ENCODE measurements around the gene WSCD1.

The WSCD1 gene

DNA sequence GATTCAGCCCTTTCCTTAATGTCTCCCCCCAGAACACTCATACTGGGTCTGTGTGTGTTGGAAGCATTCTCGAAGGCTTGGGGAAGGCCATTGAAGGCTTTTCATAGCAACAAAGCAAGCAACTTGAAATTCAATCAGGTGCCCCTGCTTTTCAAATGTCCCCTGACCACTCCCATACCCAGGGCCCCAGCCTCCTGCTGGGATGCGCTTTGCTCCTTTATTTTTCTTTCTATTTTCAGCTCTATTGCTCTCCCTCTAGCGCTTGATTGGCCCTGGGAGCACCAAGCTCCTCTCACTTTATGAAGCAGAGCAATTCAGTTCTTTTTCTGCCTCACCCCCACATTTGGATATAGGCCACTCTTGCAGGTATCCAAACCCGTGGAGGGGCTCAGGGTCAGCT lies 92.0 kb downstream of the WSCD1 start:
- Histone ChIP-seq H3K9ac (ENCODE audit: low read depth, low read length, poor library complexity) (no peak overlapping the region), H3K4ac (ENCODE audit: low read length) (no peak overlapping the region), H2BK12ac (ENCODE audit: low read length) (no peak overlapping the region), H3K4me3 (ENCODE audit: low read length in 2 of 2) (no peak overlapping the region), H2AK5ac (ENCODE audit: low read depth, low read length) (no peak overlapping the region), H3K27me3 (ENCODE audit: control insufficient read depth in 3 of 3, insufficient read depth in 3 of 3, low read depth in 1 of 3, low read length in 3 of 3) (no peaks in the 10 kb centered on the region), H4K8ac (ENCODE audit: low read depth, low read length) (no peak overlapping the region), H3K23ac (ENCODE audit: low read depth, low read length, poor library complexity) (no peak overlapping the region), H2BK15ac (ENCODE audit: low read length) (no peak overlapping the region), H3K27ac (replicated peaks; ENCODE audit: low read length) (no peak overlapping the region), H3K79me1 (ENCODE audit: low read depth, low read length) (no peaks in the 10 kb centered on the region), H3K4me2 (ENCODE audit: insufficient read depth, low read length, poor library complexity, severe bottlenecking) (peak overlapping the region; percentile 19), H3K18ac (ENCODE audit: low read length) (no peak overlapping the region), H3K4me1 (ENCODE audit: control insufficient read depth in 2 of 2, insufficient read depth in 1 of 2, low read depth in 1 of 2, low read length in 2 of 2) (peaks cover 16 to 53% of the 10 kb centered on the region in 2 donors), H3K36me3 (replicated peaks in 1 of 2; ENCODE audit: control insufficient read depth in 2 of 2, insufficient read depth in 2 of 2, low read length in 2 of 2) (no peaks in the 10 kb centered on the region), H4K91ac (ENCODE audit: low read depth, low read length, poor library complexity) (no peak overlapping the region), H2BK5ac (ENCODE audit: low read length) (no peak overlapping the region), H3K14ac (ENCODE audit: low read length) (no peak overlapping the region), H2AFZ (ENCODE audit: low read length) (peak overlapping the region; percentile 69), H3K9me3 (replicated peaks in 1 of 2; ENCODE audit: control insufficient read depth in 2 of 2, insufficient read depth in 1 of 2, low read depth in 1 of 2, low read length in 2 of 2) (no peaks in the 10 kb centered on the region), H2BK120ac (ENCODE audit: low read depth, low read length) (no peak overlapping the region)
- no peak for DNase-seq (ENCODE audit: low spot score)
- no CpG with 5 or more reads among the region's 4 CpGs for WGBS, 2 donors (ENCODE audit: extremely low coverage in 2 of 2, insufficient read length in 2 of 2, insufficient replicate concordance in 1 of 2)

DNA sequence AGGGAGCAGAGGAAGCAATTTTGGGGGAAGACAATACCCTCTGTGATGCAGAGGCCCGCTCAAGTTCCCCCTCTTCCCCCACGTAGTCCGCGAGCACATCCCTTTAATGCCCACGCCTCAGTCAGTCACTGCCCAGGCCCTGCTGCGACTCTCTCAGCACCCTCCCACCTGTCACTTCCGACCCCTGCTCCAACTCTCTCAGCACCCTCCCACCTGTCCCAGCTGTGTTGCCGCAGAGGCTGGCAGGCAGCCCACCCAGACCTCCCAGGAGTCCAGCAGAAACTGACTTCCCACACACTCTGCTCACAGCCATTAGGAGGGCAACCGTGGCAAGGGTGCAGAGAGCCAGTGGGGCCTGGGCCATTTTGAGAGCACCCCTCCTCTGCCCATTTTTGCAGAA lies 92.7 kb downstream of the WSCD1 start:
- no CpG with 5 or more reads among the region's 9 CpGs for whole genome bisulfite sequencing, 2 donors (ENCODE audit: extremely low coverage in 2 of 2, insufficient read length in 2 of 2, insufficient replicate concordance in 1 of 2)
- Histone ChIP-seq H2BK120ac (ENCODE audit: low read depth, low read length) (no peak overlapping the region), H3K36me3 (replicated peaks in 1 of 2; ENCODE audit: control insufficient read depth in 2 of 2, insufficient read depth in 2 of 2, low read length in 2 of 2) (no peaks in the 10 kb centered on the region), H2AFZ (ENCODE audit: low read length) (no peak overlapping the region), H3K4me3 (ENCODE audit: low read length in 2 of 2) (no peak overlapping the region), H3K9ac (ENCODE audit: low read depth, low read length, poor library complexity) (no peak overlapping the region), H3K4ac (ENCODE audit: low read length) (no peak overlapping the region), H3K14ac (ENCODE audit: low read length) (peak overlapping the region; percentile 3), H3K4me2 (ENCODE audit: insufficient read depth, low read length, poor library complexity, severe bottlenecking) (no peak overlapping the region), H3K27me3 (ENCODE audit: control insufficient read depth in 3 of 3, insufficient read depth in 3 of 3, low read depth in 1 of 3, low read length in 3 of 3) (no peaks in the 10 kb centered on the region), H3K27ac (replicated peaks; ENCODE audit: low read length) (no peak overlapping the region), H2AK5ac (ENCODE audit: low read depth, low read length) (peak overlapping the region; percentile 67), H3K9me3 (replicated peaks in 1 of 2; ENCODE audit: control insufficient read depth in 2 of 2, insufficient read depth in 1 of 2, low read depth in 1 of 2, low read length in 2 of 2) (no peaks in the 10 kb centered on the region), H4K8ac (ENCODE audit: low read depth, low read length) (no peak overlapping the region), H3K79me1 (ENCODE audit: low read depth, low read length) (no peaks in the 10 kb centered on the region), H3K18ac (ENCODE audit: low read length) (peak overlapping the region; percentile 51), H2BK15ac (ENCODE audit: low read length) (peak overlapping the region; percentile 50), H2BK5ac (ENCODE audit: low read length) (no peak overlapping the region), H2BK12ac (ENCODE audit: low read length) (no peak overlapping the region), H3K23ac (ENCODE audit: low read depth, low read length, poor library complexity) (no peak overlapping the region), H3K4me1 (ENCODE audit: control insufficient read depth in 2 of 2, insufficient read depth in 1 of 2, low read depth in 1 of 2, low read length in 2 of 2) (peaks cover 20 to 53% of the 10 kb centered on the region in 2 donors), H4K91ac (ENCODE audit: low read depth, low read length, poor library complexity) (no peak overlapping the region)
- no peak for DNase-seq (ENCODE audit: low spot score)

DNA sequence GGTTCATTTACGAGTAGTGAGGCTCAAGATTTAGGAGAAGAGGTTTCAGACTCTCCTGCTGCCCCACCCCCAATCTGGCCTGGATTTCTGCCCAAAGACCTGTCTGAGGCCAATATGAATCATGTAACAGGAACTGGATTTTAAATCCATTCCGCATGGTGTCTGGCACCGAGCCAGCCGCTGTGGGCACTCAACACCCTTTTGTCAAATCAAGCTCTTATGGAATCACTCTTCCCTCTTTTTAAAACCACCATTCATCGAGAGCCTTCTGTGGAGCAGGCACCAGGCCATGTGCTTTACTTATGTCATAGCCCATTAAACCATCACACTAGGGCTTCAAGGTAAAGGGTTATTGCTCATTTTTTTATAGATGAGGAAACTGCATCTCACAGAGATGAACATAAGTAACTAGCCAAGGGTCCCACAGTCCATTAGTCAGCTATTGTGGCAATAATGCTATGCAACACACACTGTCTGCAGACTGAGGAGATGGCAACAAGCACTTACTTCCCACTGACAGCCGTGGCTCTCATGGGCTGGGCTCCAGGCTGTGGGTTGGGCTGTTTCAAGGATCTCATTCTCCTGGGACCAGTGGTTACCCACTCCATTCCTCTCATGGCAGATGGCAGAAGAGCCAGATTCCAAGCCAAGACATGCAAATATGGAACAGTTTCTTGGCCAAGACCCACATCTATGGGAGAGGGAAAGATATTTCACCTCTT lies 93.6 kb downstream of the WSCD1 start:
- no CpG with 5 or more reads among the region's 6 CpGs for WGBS, 2 donors (ENCODE audit: extremely low coverage in 2 of 2, insufficient read length in 2 of 2, insufficient replicate concordance in 1 of 2)
- Histone ChIP-seq H4K91ac (ENCODE audit: low read depth, low read length, poor library complexity) (no peak overlapping the region), H3K36me3 (replicated peaks in 1 of 2; ENCODE audit: control insufficient read depth in 2 of 2, insufficient read depth in 2 of 2, low read length in 2 of 2) (no peaks in the 10 kb centered on the region), H3K27ac (replicated peaks; ENCODE audit: low read length) (no peak overlapping the region), H2AK5ac (ENCODE audit: low read depth, low read length) (no peak overlapping the region), H3K23ac (ENCODE audit: low read depth, low read length, poor library complexity) (no peak overlapping the region), H3K4ac (ENCODE audit: low read length) (no peak overlapping the region), H2BK15ac (ENCODE audit: low read length) (no peak overlapping the region), H3K4me3 (ENCODE audit: low read length in 2 of 2) (no peak overlapping the region), H2AFZ (ENCODE audit: low read length) (no peak overlapping the region), H2BK120ac (ENCODE audit: low read depth, low read length) (no peak overlapping the region), H2BK5ac (ENCODE audit: low read length) (no peak overlapping the region), H3K79me1 (ENCODE audit: low read depth, low read length) (no peaks in the 10 kb centered on the region), H3K4me1 (ENCODE audit: control insufficient read depth in 2 of 2, insufficient read depth in 1 of 2, low read depth in 1 of 2, low read length in 2 of 2) (peaks cover 21 to 56% of the 10 kb centered on the region in 2 donors), H4K8ac (ENCODE audit: low read depth, low read length) (no peak overlapping the region), H3K9ac (ENCODE audit: low read depth, low read length, poor library complexity) (no peak overlapping the region), H3K14ac (ENCODE audit: low read length) (no peak overlapping the region), H3K27me3 (ENCODE audit: control insufficient read depth in 3 of 3, insufficient read depth in 3 of 3, low read depth in 1 of 3, low read length in 3 of 3) (no peaks in the 10 kb centered on the region), H3K18ac (ENCODE audit: low read length) (no peak overlapping the region), H3K9me3 (replicated peaks in 1 of 2; ENCODE audit: control insufficient read depth in 2 of 2, insufficient read depth in 1 of 2, low read depth in 1 of 2, low read length in 2 of 2) (no peaks in the 10 kb centered on the region), H2BK12ac (ENCODE audit: low read length) (no peak overlapping the region), H3K4me2 (ENCODE audit: insufficient read depth, low read length, poor library complexity, severe bottlenecking) (no peak overlapping the region)
- DNase-seq (ENCODE audit: low spot score): no peak

DNA sequence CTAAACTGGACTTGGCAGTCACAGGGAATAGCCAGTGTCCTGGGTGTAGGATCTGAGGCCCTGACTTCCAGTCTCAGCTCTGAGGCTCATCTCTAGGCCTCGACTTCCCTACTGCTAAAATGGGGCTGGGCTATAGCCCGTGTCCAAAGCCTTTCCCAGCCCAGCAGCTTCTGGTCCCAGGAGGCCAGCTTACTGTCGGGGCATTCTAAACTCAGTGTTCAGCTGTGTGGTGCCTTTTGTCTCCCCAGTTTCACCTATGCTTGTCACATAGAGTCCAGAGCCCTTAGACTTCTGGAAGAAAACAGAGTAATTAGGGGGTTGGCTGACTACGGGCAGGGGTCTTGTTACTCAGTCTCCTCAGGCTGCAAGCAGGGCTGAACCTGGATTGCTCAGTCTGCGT lies 94.8 kb downstream of the WSCD1 start:
- H2BK5ac ChIP-seq (ENCODE audit: low read length): no peak overlapping the region
- H3K27ac ChIP-seq (replicated peaks; ENCODE audit: low read length): no peak overlapping the region
- no peak overlapping the region for H3K14ac ChIP-seq (ENCODE audit: low read length)
- no peak for DNase-seq (ENCODE audit: low spot score)
- no peak overlapping the region for H2BK15ac ChIP-seq (ENCODE audit: low read length)
- H3K18ac ChIP-seq (ENCODE audit: low read length): no peak overlapping the region
- H3K4me2 ChIP-seq (ENCODE audit: insufficient read depth, low read length, poor library complexity, severe bottlenecking): no peak overlapping the region
- H2AFZ ChIP-seq (ENCODE audit: low read length): no peak overlapping the region
- no peaks in the 10 kb centered on the region for H3K79me1 ChIP-seq (ENCODE audit: low read depth, low read length)
- H2AK5ac ChIP-seq (ENCODE audit: low read depth, low read length): no peak overlapping the region
- H3K9me3 ChIP-seq (replicated peaks in 1 of 2; ENCODE audit: control insufficient read depth in 2 of 2, insufficient read depth in 1 of 2, low read depth in 1 of 2, low read length in 2 of 2): no peaks in the 10 kb centered on the region
- H3K4ac ChIP-seq (ENCODE audit: low read length): no peak overlapping the region
- peaks cover 24 to 48% of the 10 kb centered on the region in 2 donors for H3K4me1 ChIP-seq (ENCODE audit: control insufficient read depth in 2 of 2, insufficient read depth in 1 of 2, low read depth in 1 of 2, low read length in 2 of 2)
- no peak overlapping the region for H4K8ac ChIP-seq (ENCODE audit: low read depth, low read length)
- H3K9ac ChIP-seq (ENCODE audit: low read depth, low read length, poor library complexity): no peak overlapping the region
- no peaks in the 10 kb centered on the region for H3K27me3 ChIP-seq (ENCODE audit: control insufficient read depth in 3 of 3, insufficient read depth in 3 of 3, low read depth in 1 of 3, low read length in 3 of 3)
- no peaks in the 10 kb centered on the region for H3K36me3 ChIP-seq (replicated peaks in 1 of 2; ENCODE audit: control insufficient read depth in 2 of 2, insufficient read depth in 2 of 2, low read length in 2 of 2)
- no peak overlapping the region for H2BK12ac ChIP-seq (ENCODE audit: low read length)
- no peak overlapping the region for H3K23ac ChIP-seq (ENCODE audit: low read depth, low read length, poor library complexity)
- H2BK120ac ChIP-seq (ENCODE audit: low read depth, low read length): no peak overlapping the region
- no peak overlapping the region for H3K4me3 ChIP-seq (ENCODE audit: low read length in 2 of 2)
- peak overlapping the region; percentile 40 for H4K91ac ChIP-seq (ENCODE audit: low read depth, low read length, poor library complexity)
- no CpG with 5 or more reads among the region's 5 CpGs for WGBS, 2 donors (ENCODE audit: extremely low coverage in 2 of 2, insufficient read length in 2 of 2, insufficient replicate concordance in 1 of 2)

All from neuronal stem cell (in vitro differentiated cells).